ENCODE measurements around the gene SLC39A9.
A peak's percentile ranks its signal among the peaks of the same experiment; 100 is the strongest.

SLC39A9 gene

DNA sequence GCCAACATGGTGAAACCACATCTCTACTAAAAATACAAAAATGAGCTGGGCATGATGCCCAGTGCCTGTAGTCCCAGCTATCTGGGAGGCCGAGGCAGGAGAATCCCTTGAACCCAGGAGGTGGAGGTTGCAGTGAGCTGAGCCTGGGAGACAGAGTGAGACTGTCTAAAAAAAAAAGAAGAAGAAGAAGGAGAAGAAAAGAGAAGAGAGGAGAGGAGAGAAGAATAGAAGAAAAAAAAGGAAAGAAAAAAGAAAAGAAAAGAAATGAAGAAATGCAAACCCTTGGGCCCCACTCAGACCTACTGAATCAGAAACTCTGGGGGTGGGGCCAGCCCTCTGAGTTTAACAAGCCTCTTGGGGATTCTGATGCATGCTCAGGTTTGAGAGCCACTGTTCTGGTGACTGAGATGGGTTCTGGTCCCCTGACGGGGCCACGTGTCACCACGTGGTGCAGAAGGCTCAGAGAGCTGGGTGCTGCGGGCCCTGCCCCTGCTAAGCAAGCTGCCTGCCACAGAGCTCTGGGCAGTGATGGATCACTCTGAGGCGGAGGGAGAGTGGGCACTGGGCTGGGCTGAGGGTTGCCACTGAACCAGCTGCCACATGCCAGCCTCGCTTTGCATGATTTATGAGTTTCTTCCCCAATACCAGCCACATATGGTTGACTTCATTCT is 37.9 kb upstream of the SLC39A9 start (continued):
- TF ChIP-seq KLF9 (tag by site-specific recombination; IDR thresholded peaks at IDR 0.05; ENCODE audit: low read depth) (no peak; the same call in 1 of the 2 replicates), ZNF664 (tag by site-specific recombination; IDR thresholded peaks at IDR 0.05) (no peak), GLI4 (tag by site-specific recombination; IDR thresholded peaks at IDR 0.05) (no peak), GLIS2 (tag by site-specific recombination; IDR thresholded peaks at IDR 0.05) (no peak), ZNF311 (tag by site-specific recombination; IDR thresholded peaks at IDR 0.05; ENCODE audit: borderline replicate concordance) (no peak), ZBTB48 (tag by site-specific recombination; IDR thresholded peaks at IDR 0.05) (no peak), MEIS1 (CRISPR knock-in tag; IDR thresholded peaks at IDR 0.05; ENCODE audit: borderline replicate concordance) (no peak), KLF8 (tag by site-specific recombination; IDR thresholded peaks at IDR 0.05) (0 out of 2 replicates have a peak, but pooled peaks have one; percentile 14), ZNF214 (tag by site-specific recombination; IDR thresholded peaks at IDR 0.05; ENCODE audit: borderline replicate concordance) (no peak), ZBTB20 (tag by site-specific recombination; IDR thresholded peaks at IDR 0.05) (no peak), HOXD13 (CRISPR knock-in tag; IDR thresholded peaks at IDR 0.05; ENCODE audit: borderline replicate concordance) (no peak), OSR2 (tag by site-specific recombination; IDR thresholded peaks at IDR 0.05) (peak; percentile 72), ZNF132 (tag by site-specific recombination; IDR thresholded peaks at IDR 0.05; ENCODE audit: borderline replicate concordance) (no peak), ZNF2 (tag by site-specific recombination; IDR thresholded peaks at IDR 0.05) (no peak), ZBTB17 (tag by site-specific recombination; IDR thresholded peaks at IDR 0.05) (peak; percentile 38), ZNF529 (tag by site-specific recombination; IDR thresholded peaks at IDR 0.05; ENCODE audit: insufficient replicate concordance) (no peak), ZNF670 (tag by site-specific recombination; IDR thresholded peaks at IDR 0.05; ENCODE audit: low read depth) (no peak), ZNF23 (tag by site-specific recombination; IDR thresholded peaks at IDR 0.05; ENCODE audit: borderline replicate concordance) (no peak), ZNF157 (tag by site-specific recombination; IDR thresholded peaks at IDR 0.05) (no peak), ZNF830 (tag by site-specific recombination; IDR thresholded peaks at IDR 0.05; ENCODE audit: low read depth) (no peak), ZNF366 (tag by site-specific recombination; conservative IDR thresholded peaks at IDR 0.05) (peak; percentile 59; the same call in 1 of the 2 replicates)
- TF ChIP-seq, protein P1, sequence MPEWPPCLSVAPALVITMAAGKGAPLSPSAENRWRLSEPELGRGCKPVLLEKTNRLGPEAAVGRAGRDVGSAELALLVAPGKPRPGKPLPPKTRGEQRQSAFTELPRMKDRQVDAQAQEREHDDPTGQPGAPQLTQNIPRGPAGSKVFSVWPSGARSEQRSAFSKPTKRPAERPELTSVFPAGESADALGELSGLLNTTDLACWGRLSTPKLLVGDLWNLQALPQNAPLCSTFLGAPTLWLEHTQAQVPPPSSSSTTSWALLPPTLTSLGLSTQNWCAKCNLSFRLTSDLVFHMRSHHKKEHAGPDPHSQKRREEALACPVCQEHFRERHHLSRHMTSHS (tag by site-specific recombination; IDR thresholded peaks at IDR 0.05): no peak
- TF ChIP-seq, protein P2, sequence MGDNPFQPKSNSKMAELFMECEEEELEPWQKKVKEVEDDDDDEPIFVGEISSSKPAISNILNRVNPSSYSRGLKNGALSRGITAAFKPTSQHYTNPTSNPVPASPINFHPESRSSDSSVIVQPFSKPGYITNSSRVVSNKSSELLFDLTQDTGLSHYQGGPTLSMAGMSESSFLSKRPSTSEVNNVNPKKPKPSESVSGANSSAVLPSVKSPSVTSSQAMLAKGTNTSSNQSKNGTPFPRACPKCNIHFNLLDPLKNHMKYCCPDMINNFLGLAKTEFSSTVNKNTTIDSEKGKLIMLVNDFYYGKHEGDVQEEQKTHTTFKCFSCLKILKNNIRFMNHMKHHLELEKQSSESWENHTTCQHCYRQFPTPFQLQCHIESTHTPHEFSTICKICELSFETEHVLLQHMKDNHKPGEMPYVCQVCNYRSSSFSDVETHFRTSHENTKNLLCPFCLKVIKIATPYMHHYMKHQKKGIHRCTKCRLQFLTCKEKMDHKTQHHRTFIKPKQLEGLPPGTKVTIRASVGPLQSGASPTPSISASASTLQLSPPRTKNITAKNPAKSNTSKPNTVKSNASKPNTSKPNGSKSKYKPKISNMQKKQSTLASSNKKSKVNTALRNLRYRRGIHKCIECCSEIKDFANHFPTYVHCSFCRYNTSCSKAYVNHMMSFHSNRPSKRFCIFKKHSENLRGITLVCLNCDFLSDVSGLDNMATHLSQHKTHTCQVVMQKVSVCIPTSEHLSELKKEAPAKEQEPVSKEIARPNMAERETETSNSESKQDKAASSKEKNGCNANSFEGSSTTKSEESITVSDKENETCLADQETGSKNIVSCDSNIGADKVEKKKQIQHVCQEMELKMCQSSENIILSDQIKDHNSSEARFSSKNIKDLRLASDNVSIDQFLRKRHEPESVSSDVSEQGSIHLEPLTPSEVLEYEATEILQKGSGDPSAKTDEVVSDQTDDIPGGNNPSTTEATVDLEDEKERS (tag by site-specific recombination; IDR thresholded peaks at IDR 0.05): no peak

DNA sequence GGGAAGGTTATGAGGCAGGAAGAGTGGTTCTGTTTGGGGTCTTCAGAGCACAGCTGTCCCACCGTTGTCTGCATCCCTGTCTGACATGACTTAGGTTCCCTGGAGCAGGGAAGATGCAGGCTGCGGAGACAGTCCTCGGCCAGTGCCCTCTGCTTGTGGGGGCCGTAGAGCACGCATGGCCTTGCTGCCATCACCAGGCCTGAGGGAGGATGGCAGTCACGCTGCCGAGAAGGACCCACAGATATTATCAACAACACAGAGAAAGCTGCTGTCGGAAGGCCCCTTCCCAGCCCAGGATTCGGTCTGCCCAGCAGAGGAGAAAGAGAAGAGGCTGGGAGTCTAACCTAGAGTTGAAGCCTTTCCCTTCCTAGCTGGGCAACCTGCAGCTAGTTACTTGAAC is 35.4 kb upstream of the SLC39A9 start:
- TF ChIP-seq ZNF394 (tag by site-specific recombination; IDR thresholded peaks at IDR 0.05; ENCODE audit: borderline replicate concordance): no peak
- no peak for TF ChIP-seq ZNF433 (tag by site-specific recombination; IDR thresholded peaks at IDR 0.05; ENCODE audit: low read depth)
- TF ChIP-seq ZNF530 (tag by site-specific recombination; IDR thresholded peaks at IDR 0.05; ENCODE audit: low read depth): no peak
- TF ChIP-seq GLI2 (tag by site-specific recombination; IDR thresholded peaks at IDR 0.05; ENCODE audit: borderline replicate concordance, low read depth): no peak
- TF ChIP-seq ZNF324 (tag by site-specific recombination; IDR thresholded peaks at IDR 0.05): no peak
- no peak for TF ChIP-seq ZNF660 (tag by site-specific recombination; IDR thresholded peaks at IDR 0.05)
- TF ChIP-seq SALL2 (tag by site-specific recombination; IDR thresholded peaks at IDR 0.05; ENCODE audit: borderline replicate concordance): no peak
- TF ChIP-seq ZFP37 (tag by site-specific recombination; IDR thresholded peaks at IDR 0.05): no peak
- TF ChIP-seq ZNF37A (tag by site-specific recombination; IDR thresholded peaks at IDR 0.05): no peak
- TF ChIP-seq EGR2 (tag by site-specific recombination; IDR thresholded peaks at IDR 0.05; ENCODE audit: low read depth): no peak
- TF ChIP-seq, protein P1 (tag by site-specific recombination; IDR thresholded peaks at IDR 0.05): no peak
- peaks cover 6% of the 10 kb centered on the region; the same call in 1 of the 2 replicates for H3K4me1 ChIP-seq (ENCODE audit: control insufficient read depth, insufficient read depth, low read length)
- H3K9me3 ChIP-seq (ENCODE audit: control insufficient read depth, insufficient read depth, low read depth, low read length): no peaks in the 10 kb centered on the region
- H3K36me3 ChIP-seq (ENCODE audit: control insufficient read depth in 2 of 2, insufficient read depth in 1 of 2, low read length in 2 of 2): no peaks in the 10 kb centered on the region
- POLR2A ChIA-PET: no interaction called here
- CTCF ChIA-PET: interaction anchor here (0.8 to 1.7 kb wide), 2 partner anchors 16 to 115 kb away, joined by 3 to 5 read pairs; no protein-coding TSS in a partner anchor
- no peak overlapping the region for H3K4me3 ChIP-seq (ENCODE audit: low read depth, low read length)
- no peak overlapping the region for H3K27ac ChIP-seq (ENCODE audit: extremely low read depth, low read depth, low read length)

Measured in HEK293 (cell line).